Activated CD4-positive, alpha-beta T cell treated with anti-CD3 and anti-CD28 coated beads for 4 hours (primary cell): Measurements from ENCODE around the gene PLXNC1.
A peak's percentile ranks its signal among the peaks of the same experiment; 100 is the strongest.

Experiments used
- DNase-seq, 2 donors: peaks; one replicate each; pipeline ENCODE4 v3.0.0-alpha.2; 2020

PLXNC1 gene

GRCh38 chr12:94163850-94164249, 15.5 kb downstream of the PLXNC1 start:
- DNase-seq: no peak

GRCh38 chr12:94165138-94165537, 16.8 kb downstream of the PLXNC1 start:
- DNase-seq: no peak

GRCh38 chr12:94165670-94166364, 17.4 kb downstream of the PLXNC1 start:
- DNase-seq: no peak

GRCh38 chr12:94167071-94167755, 18.8 kb downstream of the PLXNC1 start:
- DNase-seq: no peak

- DNase-seq: no peak
Observed at GRCh38 chr12:94167756-94168416, 19.5 kb downstream of the PLXNC1 start.

- DNase-seq: peak; percentile 14 to 42
Observed at GRCh38 chr12:94169495-94169894, 21.1 kb downstream of the PLXNC1 start.

GRCh38 chr12:94169966-94170689, 21.8 kb downstream of the PLXNC1 start:
- DNase-seq: no peak

- no peak for DNase-seq
Observed at GRCh38 chr12:94170690-94171594, 22.6 kb downstream of the PLXNC1 start.

GRCh38 chr12:94171595-94171930, 23.2 kb downstream of the PLXNC1 start:
- no peak for DNase-seq

- peak; percentile 21 to 44 for DNase-seq
Observed at GRCh38 chr12:94172031-94172430, 23.7 kb downstream of the PLXNC1 start.

GRCh38 chr12:94172973-94173372, 24.6 kb downstream of the PLXNC1 start:
- no peak for DNase-seq

GRCh38 chr12:94173660-94174265, 25.4 kb downstream of the PLXNC1 start:
- DNase-seq: no peak

- DNase-seq: peak in 1 of 2 donors; percentile 13
Observed at GRCh38 chr12:94174576-94174975, 26.2 kb downstream of the PLXNC1 start.

- no peak for DNase-seq
Observed at GRCh38 chr12:94175763-94176668, 27.6 kb downstream of the PLXNC1 start.

- DNase-seq: no peak
Observed at GRCh38 chr12:94178054-94178453, 29.7 kb downstream of the PLXNC1 start.

- DNase-seq: no peak
Observed at GRCh38 chr12:94178882-94179281, 30.5 kb downstream of the PLXNC1 start.

- DNase-seq: no peak
Observed at GRCh38 chr12:94179723-94180122, 31.3 kb downstream of the PLXNC1 start.

- no peak for DNase-seq
Observed at GRCh38 chr12:94180558-94181296, 32.4 kb downstream of the PLXNC1 start.

GRCh38 chr12:94182986-94183707, 34.8 kb downstream of the PLXNC1 start:
- DNase-seq: no peak
